ENCODE data around the gene JADE2.
A peak's percentile ranks its signal among the peaks of the same experiment; 100 is the strongest.
"Not testable (repeated sequence)": the region's sequence is repeated elsewhere in the genome, so short reads cannot be mapped to it uniquely, and the experiment has no call there.

JADE2 gene

DNA sequence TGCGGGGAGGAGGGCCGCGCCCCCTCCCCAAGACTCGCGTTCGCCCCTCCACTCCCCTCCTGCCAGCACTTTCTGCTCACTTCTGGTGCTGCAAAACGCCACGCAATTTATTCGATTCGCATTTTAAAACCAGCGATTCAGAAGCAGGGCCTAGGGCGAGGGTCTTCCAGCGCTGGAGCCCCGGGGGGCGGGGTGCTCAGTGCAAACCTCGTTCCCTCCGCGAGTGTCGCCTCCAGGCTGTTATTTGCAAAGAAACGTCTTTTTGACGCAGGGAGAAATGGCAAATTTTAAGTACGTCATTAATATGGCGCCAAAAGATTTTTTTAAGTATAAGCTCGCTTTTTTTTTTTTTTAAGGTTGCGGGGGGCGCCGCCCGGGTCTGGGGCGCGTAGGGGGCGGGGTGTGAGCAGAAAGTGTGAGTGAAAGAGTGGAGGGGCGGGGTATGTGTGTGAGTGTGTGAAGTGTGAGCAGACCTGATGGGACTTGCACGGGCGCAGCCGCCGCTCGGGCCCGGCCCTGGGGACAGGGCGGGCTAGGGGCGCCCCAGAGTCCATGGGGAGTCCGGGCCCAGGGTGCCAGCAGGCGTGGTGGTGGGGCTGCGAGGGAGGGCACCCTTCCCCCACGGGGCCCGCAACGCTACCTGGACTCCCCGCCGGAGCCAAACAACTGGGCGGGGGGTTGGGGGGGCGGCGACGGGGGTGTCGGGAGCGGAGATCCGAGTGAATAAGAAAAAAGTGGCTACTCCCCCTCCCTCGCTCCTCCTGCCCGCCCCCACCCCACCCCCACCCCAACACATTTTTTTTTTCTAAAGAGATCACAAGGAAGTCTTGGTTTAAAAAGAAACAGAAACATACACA, at the start of gene JADE2:
Gene JADE2 (plus strand): TSS at position 845 of the 857 bp plus-strand sequence. CDS start 10,188 bp downstream, outside the sequence.
- DNase-seq (ENCODE audit: low spot score) = peak; percentile 57

DNA sequence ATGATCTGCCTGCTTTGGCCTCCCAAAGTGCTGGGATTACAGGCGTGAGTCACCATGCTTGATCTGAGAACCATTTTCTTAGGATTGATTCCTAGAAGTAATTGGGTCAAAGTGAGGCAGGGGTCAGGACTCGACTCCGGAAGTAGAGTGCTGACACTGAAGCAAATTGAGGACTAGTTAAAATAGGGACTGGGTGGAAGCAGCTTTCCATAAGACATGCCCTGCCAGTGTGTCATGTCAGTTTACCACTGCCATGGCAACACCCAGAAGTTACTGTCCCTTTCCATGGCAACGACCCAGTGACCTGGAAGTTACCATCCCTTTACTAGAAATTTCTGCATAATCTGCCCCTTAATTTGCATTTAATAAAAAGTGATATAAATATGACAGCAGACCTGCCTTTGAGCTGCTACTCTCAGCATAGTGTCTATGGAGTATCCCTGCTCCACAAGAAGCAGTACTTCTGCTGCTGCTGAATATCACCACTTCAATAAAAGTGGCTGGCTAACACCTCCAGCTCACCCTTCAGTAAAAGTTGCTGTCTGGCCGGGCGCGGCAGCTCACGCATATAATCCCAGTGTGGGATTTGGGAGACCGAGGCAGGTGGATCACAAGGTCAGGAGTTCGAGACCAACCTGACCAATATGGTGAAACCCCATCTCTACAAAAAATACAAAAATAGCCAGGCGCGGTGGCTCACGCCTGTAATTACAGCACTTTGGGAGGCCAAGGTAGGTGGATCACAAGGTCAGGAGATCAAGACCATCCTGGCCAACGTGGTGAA, 47.8 kb upstream of the JADE2 start:
- DNase-seq (ENCODE audit: low spot score) = no peak

DNA sequence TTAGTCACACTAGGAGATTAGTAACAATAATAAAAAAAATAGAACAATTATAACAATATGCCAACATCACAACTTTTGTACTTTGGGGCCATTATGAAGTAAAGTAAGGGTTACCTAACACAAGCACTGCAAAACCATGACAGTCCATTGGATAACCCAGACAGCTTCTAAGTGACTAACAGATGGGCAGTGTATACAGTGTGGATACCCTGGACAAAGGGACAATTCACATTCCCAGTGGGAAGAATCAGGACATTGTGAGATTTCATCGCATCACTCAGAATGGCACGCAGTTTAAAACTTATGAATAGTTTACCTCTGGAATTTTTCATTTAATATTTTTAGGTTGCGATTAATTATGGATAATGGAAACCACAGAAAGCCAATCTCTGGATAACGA, 45.6 kb upstream of the JADE2 start:
- no peak for DNase-seq (ENCODE audit: low spot score)

DNA sequence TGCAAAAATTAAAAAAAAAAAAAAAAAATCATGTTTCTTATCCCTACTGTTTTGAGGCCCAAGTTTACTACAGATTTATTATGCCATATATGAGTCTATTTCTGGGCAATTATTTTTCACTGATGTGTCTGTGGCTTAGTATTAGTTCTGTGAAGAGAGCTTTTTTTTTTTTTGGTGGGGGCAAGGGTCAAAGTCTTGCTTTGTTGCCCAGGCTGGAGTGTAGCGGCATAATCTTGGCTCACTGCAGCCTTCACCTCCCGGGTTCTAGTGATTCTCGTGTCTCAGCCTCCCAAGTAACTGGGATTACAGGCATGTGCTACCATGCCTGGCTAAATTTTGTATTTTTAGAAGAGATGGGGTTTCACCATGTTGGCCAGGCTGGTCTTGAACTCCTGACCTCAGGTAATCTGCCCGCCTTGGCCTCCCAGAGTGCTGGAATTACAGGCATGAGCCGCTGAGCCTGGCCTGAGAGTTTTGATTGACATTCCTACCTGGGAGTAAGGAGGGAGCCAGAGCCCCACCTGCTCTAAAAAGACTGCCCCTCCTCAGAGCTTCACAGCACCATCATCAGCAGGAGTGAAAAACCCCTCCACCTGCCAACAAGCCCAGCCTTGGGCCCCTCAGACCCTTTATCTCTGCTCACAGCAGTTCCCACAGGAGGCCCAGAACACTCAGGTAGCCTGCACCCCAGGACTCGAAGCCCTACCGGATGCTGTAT, 36.1 kb upstream of the JADE2 start:
- no peak for DNase-seq (ENCODE audit: low spot score)

DNA sequence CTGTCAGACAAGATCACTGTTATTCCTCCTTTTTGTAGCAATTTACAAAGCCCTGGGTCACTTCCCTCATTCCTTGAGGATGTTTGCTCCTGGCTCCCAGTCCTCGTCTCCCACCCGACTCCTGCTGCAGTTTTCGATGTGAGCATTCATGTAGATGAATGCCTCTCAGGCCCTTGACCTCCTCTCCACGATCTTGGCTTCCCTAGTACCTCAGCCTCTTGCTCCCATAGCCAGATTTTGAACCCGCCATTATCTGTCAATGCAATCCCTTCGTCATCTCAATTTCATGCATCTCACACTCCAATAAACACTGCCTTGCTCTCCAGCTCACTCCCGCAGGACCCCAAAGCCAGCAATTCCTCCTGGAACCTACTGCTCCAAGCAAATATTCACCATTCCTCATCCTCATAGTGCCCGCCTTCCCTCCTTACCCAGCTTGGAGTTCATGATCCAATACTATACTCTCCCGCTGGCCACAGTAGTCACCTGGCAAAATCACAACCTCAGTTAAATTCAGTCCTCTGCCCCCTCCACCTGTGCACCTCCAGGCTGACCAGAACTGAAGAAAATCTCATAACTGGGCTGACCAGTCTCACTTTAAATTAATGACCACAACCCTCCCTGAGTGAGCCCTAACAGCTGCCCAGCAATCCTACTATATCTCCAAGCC, 35.1 kb upstream of the JADE2 start:
- DNase-seq (ENCODE audit: low spot score) = no peak

DNA sequence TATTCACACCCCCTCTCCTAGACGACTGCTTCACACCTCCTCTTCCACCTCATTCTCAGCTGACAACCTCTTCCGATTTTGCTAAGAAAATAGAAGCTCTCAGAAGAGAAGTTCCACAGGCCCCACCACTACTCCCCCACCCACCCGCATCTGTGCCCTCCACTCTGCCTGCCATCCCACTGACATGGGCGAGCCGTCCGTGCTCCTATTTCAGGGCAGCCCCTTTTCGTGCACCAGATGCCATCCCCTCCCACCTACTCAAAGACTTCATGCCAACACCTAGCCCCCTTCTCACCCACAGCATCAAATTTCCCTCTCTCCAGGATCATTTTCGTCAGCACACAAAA, 34.6 kb upstream of the JADE2 start:
- no peak for DNase-seq (ENCODE audit: low spot score)

DNA sequence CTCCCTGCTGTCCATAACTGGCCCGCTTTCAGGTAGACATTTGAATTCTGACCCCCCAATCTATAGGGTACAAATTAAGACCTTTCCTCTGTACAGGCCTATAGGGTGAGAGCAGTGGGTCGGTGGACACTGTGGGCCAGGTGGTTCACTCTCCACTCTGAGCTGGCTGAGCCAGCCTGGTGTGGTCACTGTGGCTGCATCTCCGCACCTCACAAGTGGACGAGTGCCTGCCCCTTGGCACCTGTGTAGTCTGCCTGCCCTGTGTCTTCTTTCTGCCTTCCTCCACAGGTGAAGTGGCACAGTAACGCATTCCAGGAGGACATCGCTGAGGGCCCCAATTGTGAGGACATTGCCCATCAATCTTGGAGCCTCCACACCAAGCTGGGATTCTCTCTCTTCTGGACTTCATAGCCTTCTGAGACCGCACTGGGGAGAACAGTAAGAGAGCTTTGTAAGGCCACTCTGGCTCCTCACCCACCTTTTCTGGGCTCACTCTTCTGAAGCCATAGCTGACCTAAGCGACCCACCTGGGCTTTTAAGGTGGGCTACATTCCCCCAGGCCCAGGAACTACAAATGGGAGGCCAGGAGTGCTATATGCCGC, 33.5 kb upstream of the JADE2 start:
- no peak for DNase-seq (ENCODE audit: low spot score)

DNA sequence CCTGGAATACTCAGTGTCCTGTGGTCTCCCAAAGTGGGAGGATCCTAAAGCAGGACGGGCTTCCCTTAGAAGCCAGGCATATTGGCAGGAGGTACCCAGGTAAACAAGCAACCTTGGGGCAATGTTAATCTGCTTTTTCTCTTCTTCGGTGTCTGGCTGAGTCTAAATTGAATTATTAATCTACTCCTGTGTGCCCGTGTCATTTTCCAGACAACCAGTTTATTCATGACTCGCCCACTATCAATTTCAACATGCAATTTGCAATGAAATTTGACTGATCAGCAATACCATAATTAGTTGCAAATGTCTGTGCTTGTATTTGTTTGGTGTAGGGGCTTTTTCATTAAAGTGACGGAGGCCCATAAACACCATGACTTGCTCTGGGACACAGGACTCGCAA, 32.9 kb upstream of the JADE2 start:
- DNase-seq (ENCODE audit: low spot score) = no peak

DNA sequence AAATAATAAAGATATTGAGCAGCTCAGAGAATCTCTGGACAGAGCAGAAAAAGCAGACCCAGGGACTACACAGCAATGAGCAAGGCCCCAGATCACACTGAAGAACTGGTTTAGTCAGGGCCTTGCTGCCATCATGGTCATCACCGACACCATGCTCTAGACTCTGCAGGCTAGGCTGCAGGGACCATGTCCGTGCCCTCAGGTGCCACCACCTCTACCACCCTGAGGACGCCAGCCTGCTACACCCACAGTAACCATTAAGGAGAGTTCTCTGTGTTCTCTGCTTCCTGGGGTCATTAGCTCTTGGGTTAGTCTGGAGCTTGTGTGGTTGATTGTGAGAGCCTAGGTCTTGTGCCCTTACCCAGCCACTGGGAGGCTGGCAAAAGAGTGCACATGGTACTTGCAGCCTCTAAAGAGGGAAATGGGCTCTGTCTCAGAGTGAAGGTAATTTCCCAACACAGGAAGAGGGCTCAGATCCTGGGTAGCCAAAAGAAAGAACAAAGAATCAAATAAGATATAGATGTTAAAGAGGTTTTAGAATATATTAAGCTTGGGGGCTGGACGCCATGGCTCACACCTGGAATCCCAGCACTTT, 31.9 kb upstream of the JADE2 start:
- no peak for DNase-seq (ENCODE audit: low spot score)

DNA sequence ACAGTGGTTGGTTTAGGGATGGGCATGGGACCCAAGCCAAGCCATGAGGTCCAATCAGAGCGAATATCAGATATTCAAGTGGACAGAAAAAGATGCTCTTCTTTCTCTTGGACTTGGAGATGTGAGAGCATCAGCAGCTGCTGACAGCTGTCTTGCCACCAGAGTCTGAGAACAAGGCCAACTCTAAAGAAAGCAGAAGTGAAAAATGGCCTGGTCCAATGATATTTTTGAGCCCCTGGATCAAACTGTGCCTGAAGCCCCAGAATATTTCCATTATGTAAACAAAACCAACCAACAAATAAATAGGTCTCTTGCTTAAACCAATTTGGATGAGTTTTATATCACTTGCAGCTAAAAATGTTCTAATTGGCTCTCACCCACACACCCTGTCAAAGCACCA, 30.7 kb upstream of the JADE2 start:
- no peak for DNase-seq (ENCODE audit: low spot score)

DNA sequence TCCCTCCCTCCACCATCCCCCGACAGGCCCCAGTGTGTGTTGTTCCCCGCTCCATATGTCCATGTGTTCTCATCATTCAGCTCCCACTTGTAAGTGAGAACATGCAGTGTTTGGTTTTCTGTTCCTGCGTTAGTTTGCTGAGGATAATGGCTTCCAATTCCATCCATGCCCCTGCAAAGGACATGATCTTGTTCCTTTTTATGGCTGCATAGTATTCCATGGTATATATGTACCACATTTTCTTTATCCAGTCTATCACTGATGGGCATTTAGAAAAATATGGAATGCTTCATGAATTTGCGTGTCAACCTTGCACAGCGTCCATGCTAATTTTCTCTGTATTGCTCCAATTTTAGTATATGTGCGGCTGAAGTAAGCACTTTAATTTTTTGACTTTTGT, 25.6 kb upstream of the JADE2 start:
- not testable (repeated sequence) for DNase-seq (ENCODE audit: low spot score)

DNA sequence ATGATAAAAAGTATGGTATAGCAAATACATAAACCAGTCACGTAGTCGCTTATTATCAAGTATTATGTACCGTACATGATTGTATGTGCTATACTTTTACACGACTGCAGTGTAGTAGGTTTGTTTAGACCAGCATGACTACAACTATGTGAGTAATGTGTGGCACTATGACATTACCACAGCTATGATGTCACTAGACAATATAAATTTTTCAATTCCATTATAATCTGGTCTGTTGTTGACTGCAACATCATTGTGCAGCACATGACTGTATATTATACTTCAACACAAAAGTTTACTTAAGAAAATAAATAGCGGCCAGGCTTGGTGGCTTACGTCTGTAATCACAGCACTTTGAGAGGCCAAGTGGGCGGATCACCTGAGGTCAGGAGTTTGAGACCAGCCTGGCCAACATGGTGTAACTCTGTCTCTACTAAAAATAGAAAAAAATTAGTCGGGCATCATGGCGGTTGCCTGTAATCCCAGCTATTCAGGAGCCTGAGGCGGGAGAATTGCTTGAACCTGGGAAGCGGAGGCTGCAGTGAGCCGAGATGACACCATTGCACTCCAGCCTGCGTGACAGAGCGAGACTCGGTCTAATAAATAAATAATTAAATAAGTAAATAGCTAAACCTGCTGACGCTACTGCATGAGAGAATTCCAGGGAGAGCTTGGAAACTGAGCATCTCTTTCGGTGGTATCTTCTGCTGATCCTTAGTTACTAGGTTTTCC, 24.6 kb upstream of the JADE2 start:
- no peak for DNase-seq (ENCODE audit: low spot score)

DNA sequence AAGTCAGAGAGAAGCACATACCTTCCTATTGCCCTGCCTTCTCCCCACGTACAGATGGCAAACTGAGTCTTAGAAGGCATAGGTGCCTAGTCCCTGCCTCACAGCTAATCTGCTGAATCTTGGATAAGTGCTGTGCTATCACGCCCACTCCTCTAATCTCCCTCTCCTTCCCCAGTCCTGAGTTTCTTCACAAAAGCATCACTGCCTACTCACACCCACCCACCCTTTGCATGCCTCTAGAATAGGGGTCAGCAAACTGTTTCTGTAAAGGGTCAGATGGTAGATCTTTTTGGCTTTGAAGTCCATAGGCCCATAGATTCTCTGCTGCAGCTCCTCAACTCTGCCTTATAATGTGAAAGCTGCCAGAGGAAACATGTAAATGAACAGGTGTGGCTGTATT, 23.2 kb upstream of the JADE2 start:
- DNase-seq (ENCODE audit: low spot score) = no peak

DNA sequence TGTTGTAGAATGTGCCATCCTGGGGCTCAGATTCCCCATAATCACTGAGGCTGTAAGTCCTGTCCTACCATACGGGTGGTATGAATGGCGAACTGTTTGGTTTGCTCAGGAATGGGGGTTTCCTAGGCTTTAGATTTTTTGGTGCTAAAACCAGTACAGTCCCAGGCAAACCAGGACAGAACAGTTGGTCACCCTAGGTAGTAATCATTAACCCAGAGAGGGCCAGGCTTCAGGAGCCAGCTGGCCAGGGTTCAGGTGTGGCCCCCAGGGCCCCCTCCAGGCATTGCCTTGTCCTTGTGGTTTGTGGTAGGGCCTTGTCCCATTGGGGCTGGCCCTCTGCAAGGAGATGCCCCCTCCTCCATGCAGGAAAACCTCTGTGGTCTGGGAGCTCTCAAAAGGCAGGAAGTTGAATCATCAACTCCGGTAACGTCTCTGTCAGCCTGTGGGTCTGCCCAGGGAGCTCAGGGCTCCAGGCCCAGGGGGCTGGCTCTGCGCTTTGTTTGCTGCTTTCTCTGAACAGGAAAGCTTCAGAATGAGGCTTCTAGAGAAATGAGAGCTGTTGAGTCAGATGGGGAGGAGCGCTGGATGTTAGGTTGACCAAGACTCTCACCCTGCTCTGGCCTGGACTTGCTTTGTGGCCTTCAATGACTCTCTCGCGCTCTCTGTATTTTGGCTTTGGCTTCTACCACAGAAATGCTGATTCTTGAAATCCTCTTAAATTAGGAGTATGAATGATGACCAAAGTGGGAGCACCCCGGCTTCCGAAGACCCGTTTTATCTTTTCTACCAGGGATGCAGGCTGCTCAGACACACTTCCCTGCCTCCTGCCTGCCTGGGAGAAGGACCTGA, 22.2 kb upstream of the JADE2 start:
- DNase-seq (ENCODE audit: low spot score) = peak; percentile 95

DNA sequence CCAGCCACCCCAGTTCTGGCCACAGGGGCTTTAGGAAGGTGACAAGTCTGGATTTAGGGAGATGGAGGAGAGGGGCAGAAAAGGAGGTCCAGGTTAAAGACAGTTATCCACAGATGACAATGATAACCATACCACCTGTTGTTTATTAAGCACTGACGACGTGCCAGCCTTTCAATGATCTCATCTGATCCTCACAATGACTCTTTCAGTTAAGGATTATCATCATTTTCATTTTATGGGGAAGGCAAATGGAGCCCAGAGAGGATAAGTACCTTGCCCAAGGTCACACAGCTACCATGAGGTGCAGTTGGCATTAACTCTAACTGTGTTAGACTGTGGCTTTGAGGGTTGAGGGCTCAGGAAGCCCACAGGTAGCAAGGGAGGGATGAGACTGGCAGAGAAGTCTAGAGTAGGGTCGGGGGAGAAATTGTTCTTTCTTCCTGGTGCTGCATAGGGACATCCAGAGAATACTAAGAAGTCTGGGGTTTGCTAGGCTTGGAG, 21.5 kb upstream of the JADE2 start:
- peak; percentile 13 for DNase-seq (ENCODE audit: low spot score)

DNA sequence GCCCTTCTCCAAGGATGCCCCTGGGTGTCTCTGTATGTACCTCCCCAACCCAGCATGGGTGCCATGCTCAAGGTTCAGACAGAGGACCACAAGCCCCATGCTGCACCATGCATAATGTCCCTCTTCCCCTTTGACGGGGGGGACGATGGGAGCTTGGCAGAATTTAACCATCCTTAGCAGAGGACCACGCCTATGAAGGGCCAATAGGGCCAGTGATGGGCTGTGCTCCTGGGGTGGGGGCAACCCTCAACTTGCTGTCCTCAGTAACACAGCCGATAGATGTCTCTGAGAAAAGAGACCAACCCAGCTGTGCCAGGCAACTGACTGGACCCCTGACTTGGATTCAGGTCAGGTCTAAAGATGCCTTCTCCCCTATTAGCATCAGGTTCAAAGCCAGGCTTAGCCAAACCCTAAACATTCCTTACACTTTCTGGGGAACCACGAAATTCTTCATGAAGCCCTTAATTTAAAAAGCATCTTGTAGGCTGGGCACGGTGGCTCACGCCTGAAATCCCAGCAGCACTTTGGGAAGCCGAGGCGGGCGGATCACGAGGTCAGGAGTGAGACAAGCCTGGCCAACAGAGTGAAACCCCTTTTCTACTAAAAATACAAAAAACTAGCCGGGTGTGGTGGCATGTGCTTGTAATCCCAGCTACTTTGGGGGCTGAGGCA, 20.7 kb upstream of the JADE2 start:
- no peak for DNase-seq (ENCODE audit: low spot score)

DNA sequence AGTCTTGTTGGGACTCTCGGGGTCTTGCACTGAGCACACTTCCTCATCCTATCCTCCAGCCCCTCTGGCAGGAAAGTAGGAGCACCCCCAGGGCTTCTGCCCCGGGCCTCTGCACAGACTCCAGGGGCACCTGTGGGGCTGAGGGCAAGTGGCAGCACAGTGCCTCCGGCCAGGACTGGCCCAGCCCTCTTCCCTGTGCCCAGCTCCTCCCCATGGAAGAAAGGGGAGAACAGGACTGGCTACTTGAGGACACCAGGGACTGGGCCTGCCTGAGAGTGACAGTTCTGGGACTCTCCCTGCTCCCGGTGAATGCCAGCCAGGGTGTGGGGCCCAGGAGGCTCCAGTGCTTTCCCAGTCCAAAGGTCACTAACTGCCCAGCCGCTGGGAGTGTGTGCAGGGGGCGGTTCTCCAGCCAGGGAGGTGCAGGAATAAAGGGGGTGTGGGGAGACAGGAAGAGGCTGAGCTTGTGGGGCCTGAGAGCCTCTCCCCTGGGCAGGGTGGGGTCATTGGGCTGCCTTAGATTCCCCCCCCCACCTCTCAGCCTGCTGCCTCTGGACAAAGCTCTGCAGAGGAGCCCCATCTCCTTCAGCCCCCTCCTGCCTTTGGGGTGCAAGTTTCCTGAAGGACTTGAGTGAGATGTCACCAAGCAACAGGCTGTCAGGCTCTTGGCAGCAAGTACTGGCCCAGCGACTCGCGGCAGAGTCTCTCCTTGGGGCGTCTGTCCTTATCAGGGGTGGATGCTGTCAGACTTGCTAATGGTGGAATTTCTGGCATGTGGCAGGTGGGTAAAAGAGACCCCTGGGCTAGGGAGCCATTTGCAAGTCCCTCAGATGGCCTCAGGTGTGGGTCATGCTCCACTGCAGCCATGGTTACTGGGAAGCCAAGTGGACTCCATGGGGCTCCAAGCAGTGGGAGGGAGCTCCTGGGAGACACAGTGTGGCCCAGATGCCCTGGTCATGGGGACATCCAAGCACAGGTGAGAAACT, 19.1 kb upstream of the JADE2 start:
- no peak for DNase-seq (ENCODE audit: low spot score)

DNA sequence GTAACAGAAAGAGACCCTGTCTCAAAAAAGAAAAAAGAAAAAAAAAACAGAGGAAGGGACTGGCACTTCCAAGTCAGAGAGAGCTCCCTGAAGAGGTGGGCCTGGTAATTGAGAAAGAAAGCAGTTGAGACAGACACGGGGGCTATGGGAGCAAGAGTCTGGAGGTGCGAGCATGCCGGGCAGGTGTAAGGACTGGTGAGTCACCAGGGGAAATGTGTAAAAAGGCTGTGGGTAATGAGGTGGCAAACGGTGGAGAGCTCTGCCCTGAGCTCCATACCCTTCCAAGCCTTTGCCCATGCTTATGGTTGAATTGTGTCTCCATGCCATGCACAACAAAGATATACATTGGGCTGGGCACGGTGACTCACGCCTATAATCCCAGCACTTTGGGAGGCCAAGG, 18.0 kb upstream of the JADE2 start:
- no peak for DNase-seq (ENCODE audit: low spot score)

Measured in AG08395 (cell line).